GM21576 (cell line): Measurements from ENCODE around the gene PLOD3.
"Not testable (repeated sequence)": the region's sequence is repeated elsewhere in the genome, so short reads cannot be mapped to it uniquely, and the experiment has no call there.

Experiments used
- ATAC-seq: cut with Tn5 transposase; IDR thresholded peaks from one replicate; pipeline ENCODE4 v1.9.1; 2021; ENCODE audit warnings: mild to moderate bottlenecking, moderate library complexity; ENCODE audit not compliant: unreplicated experiment

PLOD3 gene, protein sequence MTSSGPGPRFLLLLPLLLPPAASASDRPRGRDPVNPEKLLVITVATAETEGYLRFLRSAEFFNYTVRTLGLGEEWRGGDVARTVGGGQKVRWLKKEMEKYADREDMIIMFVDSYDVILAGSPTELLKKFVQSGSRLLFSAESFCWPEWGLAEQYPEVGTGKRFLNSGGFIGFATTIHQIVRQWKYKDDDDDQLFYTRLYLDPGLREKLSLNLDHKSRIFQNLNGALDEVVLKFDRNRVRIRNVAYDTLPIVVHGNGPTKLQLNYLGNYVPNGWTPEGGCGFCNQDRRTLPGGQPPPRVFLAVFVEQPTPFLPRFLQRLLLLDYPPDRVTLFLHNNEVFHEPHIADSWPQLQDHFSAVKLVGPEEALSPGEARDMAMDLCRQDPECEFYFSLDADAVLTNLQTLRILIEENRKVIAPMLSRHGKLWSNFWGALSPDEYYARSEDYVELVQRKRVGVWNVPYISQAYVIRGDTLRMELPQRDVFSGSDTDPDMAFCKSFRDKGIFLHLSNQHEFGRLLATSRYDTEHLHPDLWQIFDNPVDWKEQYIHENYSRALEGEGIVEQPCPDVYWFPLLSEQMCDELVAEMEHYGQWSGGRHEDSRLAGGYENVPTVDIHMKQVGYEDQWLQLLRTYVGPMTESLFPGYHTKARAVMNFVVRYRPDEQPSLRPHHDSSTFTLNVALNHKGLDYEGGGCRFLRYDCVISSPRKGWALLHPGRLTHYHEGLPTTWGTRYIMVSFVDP

DNA sequence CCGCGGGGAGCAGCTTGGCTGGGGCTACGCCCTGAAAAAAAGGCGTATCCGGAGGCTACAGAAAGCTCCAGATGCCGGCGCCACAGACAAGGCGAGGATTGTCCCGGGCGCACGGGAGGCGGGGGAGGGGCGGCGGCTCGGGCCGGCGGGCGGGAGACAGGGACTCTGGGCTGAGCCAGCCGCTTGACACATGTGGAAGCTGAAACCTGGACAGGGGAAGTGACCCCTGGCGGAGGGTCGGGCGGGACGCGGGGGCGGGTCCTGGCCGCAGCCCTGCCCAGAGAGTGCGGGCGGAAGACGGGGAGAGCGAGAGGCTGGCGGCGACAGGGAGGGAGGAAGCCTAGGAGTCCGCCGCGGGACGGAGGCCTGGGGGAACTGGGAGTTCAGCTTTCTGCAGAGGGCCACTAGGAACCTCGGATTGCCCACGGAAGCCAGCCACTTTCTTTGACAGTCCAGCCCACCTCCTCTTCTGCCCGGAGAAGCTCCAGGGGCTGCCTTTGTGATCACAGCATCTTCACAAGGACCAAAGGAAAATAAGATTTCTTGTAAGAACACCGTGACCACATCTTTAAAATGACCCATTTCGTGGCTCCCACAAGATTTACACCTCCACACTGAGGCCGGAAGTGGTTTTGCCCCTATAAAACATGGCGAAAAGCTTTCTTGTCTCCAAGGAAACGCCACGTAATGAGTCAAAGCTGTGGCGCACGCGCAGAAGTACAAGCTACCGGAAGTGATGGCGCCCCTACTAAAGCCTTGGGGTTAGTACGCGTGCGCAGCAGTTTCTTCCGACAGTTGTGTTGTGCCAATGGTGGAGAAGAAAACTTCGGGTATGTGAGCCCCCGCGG, at the start of gene PLOD3, which contains the start of gene ZNHIT1:
TSS of gene PLOD3 (minus strand) at position 194 of the 848 bp plus-strand sequence. CDS start 307 bp downstream, outside the sequence.
TSS of gene ZNHIT1 (plus strand) at position 778 of the 848 bp plus-strand sequence. CDS start at position 809, 31 bp downstream.
- peak; percentile 58 for ATAC-seq

GRCh38 chr7:101265622-101266516, 48.5 kb upstream of the PLOD3 start:
- no peak for ATAC-seq

- not testable (repeated sequence) for ATAC-seq
Observed at GRCh38 chr7:101264102-101264706, 46.8 kb upstream of the PLOD3 start.

GRCh38 chr7:101258243-101258731, 40.9 kb upstream of the PLOD3 start:
- ATAC-seq: no peak

- no peak for ATAC-seq
Observed at GRCh38 chr7:101255796-101256195, 38.4 kb upstream of the PLOD3 start.

GRCh38 chr7:101253199-101253598, 35.8 kb upstream of the PLOD3 start:
- ATAC-seq: not testable (repeated sequence)

DNA sequence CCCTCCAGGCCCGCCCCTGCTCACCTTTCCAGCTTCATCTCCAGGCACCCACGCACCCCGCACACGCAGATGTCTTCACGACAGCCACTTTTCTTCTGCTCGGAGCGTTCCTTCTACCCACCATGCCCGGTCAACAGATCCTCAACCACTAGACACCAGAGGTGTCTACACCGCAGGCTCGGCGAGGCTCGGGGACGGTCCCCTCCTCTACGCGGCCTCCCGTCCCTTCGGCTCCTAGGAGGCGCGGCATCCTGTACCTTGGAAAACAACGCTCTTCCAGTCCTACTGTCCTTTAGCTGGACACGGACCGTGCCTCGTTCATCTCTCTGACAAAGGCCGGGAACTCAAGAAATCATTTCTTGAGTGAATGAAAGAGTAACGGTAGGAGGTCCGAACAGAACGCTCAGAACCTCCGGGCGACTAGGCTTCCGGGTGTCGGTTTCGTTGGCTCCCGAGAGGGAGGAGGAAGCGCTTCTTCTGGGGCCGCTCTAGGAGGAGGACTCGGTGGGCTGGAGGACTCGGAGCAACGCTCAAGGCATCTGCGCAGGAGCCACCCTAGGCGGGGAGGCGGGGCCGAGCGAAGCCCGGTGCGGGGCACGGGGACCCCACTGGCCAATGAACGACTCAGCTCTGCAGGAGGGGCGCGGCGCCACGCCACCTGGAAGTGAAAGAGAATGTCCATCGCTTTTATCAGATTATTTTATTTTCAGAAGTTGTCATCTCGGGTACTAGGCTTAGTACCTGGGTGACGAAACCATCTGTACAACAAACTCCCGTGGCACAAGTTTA, 34.7 kb upstream of the PLOD3 start:
- ATAC-seq: peak; percentile 92

GRCh38 chr7:101250324-101250723, 32.9 kb upstream of the PLOD3 start:
- peak; percentile 46 for ATAC-seq

- no peak for ATAC-seq
Observed at GRCh38 chr7:101248276-101248675, 30.9 kb upstream of the PLOD3 start.

DNA sequence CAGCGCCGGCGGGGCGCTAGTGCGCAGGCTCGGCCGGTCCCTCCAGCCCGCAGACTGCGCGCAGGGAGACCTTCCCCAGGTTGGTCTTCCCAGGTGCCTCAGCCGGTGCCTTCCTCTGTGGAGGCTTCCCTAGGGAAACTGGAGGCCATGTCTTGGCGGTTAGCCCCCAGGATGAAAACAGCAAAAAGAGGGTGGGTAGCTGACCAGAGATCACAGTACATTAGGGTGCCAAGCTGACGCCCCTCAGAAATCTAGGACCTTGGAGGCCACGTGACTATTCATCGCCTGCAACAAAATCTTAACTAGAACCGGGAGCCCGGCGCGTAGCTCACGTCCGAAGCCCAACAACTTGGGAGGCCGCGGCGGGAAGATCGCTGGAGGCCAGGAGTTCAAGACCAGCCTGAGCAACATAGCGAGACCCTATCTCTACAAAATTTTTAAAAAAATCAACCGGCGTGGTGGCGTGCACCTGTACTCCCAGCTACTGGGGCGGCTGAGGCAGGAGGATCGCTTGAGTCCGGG, 27.8 kb upstream of the PLOD3 start:
- ATAC-seq: no peak

DNA sequence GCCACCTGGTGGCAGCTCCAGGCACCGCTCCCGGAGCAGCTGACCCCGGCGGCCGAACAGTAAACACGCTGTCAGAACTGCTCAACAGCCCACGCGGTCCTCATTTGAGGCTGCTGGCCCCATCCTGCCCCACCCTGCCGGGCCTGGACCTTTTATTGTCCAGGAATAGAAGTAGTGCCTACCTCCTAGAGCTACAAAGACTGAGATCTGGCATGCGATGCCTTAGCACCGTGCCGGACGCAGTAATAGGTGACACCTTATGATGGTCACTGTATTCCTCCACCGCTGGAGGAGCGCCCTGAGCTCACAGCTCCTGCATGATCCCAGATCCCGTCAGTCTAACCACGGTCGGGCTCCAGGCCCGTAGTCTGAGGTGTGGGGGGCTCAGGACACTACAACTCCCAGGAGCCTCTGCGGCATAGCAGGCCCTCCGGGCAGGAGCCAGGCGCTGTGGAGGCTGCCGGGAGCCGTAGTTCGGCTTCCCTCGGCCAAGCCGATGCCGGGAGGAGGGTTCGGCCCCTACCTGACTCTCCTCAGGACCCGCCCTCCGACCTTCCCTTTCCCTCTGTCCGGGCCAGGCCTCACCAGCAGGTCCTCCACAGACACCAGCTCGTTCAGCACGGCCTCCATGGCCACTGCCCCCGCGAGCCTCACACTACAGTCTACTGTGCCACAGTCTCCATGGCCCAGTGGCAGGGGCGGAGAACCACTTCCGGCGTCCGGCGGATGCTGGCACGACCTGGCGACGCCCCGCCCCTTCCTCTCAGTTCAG, 27.2 kb upstream of the PLOD3 start, which contains the start of gene FIS1:
TSS of gene FIS1 (minus strand) at position 707 of the 772 bp plus-strand sequence. CDS start at position 630, 77 bp downstream.
- peak; percentile 89 for ATAC-seq

GRCh38 chr7:101243646-101244374, 26.4 kb upstream of the PLOD3 start:
- no peak for ATAC-seq

- no peak for ATAC-seq
Observed at GRCh38 chr7:101241443-101242349, 24.3 kb upstream of the PLOD3 start.

DNA sequence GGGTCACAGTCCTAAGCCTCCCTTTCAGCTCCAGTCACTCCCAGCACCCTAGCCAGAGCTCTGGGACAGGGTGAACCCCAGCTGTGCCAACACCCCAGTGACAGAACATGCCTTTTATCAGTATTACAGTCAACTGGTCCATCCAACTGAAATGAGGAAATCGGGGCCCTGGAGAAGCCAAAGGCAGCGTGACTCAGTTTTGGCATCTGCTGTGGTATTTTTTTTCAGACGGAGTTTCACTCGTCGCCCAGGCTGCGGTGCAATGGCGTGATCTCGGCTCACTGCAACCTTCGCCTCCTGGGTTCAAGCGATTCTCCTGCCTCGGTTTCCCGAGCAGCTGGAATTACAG, 23.6 kb upstream of the PLOD3 start:
- no peak for ATAC-seq

DNA sequence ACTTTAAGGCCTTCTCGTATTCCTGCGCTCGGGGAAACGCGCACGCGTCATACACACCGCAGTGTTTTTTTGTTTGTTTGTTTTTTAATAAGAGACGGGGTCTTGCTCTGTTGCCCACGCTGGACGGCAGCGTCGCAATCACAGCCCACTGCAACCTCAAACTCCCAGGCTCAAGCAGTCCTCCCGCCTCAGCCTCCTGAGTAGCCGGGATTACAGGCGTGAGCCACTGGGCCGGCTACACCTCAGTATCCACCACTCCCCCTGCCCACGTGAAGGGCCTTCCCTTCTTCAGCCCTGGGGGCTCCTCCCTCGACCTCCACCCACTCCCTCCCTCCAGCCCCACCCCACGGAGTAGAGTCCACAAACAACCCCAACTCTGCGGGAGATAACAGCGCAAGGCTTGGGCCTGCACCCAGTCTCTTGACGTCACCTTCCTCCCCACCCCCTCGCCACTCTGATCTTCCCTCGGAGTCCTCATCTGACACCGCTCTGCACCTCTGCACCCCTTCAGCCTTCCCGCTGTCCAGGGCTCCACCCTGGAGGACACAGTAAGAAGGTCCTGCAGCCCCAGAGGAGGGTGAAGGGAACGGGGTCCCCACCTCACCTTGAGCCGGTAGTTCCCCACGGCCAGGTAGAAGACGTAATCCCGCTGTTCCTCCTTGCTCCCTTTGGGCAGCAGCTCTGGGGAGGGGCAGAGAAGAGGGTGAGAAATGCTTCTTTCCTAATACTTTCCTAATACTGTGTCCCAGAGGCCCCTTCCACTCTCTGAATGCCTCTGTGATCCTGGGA, 23.0 kb upstream of the PLOD3 start:
- no peak for ATAC-seq
